Smooth muscle cell (in vitro differentiated cells): ENCODE data around the gene ADAMTSL4. TPM values are rescaled to one million over a fixed set of nuclear protein-coding genes. Genes with fewer than 3 reads are reported as not detected.
A peak's percentile ranks its signal among the peaks of the same experiment; 100 is the strongest.

Experiments used
- DNase-seq: peaks from one replicate; lab custom pipeline; 2025; ENCODE audit not compliant: unreplicated experiment; lab: John Stamatoyannopoulos, UW
- H2AFZ ChIP-seq: fragments of 200-600 bp; sonication (generic); 2 replicates; pipeline ENCODE4 v1.6.0; 2016; ENCODE audit warnings: antibody characterized with exemption, low read depth, mild to moderate bottlenecking
- H3F3A ChIP-seq: fragments of 200-600 bp; sonication (generic); 2 replicates; pipeline ENCODE4 v1.6.0; 2017; ENCODE audit warnings: antibody characterized with exemption, low read depth
- H3K27ac ChIP-seq: fragments of 200-600 bp; sonication (generic); 2 replicates; pipeline ENCODE4 v1.5.1; 2016; ENCODE audit warnings: low read depth, mild to moderate bottlenecking
- H3K27me3 ChIP-seq: fragments of 200-600 bp; sonication (generic); 2 replicates; pipeline ENCODE4 v1.6.1; 2016; ENCODE audit warnings: low read depth, mild to moderate bottlenecking
- H3K36me3 ChIP-seq: fragments of 200-600 bp; sonication (generic); 2 replicates; pipeline ENCODE4 v1.5.1; 2016; ENCODE audit warnings: low read depth
- H3K4me1 ChIP-seq: fragments of 200-600 bp; sonication (generic); 2 replicates; pipeline ENCODE4 v1.5.1; 2016; ENCODE audit warnings: low read depth
- H3K4me2 ChIP-seq: fragments of 200-600 bp; sonication (generic); 2 replicates; pipeline ENCODE4 v1.6.0; 2016; ENCODE audit warnings: mild to moderate bottlenecking
- H3K4me3 ChIP-seq: fragments of 200-600 bp; sonication (generic); 2 replicates; pipeline ENCODE4 v1.5.1; 2016; ENCODE audit warnings: mild to moderate bottlenecking
- H3K79me2 ChIP-seq: fragments of 200-600 bp; sonication (generic); 2 replicates; pipeline ENCODE4 v1.6.0; 2016; ENCODE audit warnings: low read depth, mild to moderate bottlenecking
- H3K9ac ChIP-seq: fragments of 200-600 bp; sonication (generic); 2 replicates; pipeline ENCODE4 v1.6.0; 2016; ENCODE audit warnings: low read depth
- H3K9me3 ChIP-seq: fragments of 200-600 bp; sonication (generic); replicated peaks from 2 replicates; pipeline ENCODE4 v1.5.1; 2016; ENCODE audit warnings: low read depth
- H4K20me1 ChIP-seq: fragments of 200-600 bp; sonication (generic); 2 replicates; pipeline ENCODE4 v1.6.0; 2016; ENCODE audit warnings: low read depth
- CTCF ChIP-seq: fragments of 200-600 bp; sonication (generic); IDR thresholded peaks from 2 replicates; pipeline ENCODE4 v1.5.1; 2017; ENCODE audit warnings: borderline replicate concordance, mild to moderate bottlenecking, antibody characterized with exemption; ENCODE audit not compliant: insufficient read depth, poor library complexity, severe bottlenecking
- WGBS: methylation state at CpG from one replicate; pipeline ENCODE4 v1.1.7; 2016; ENCODE audit warnings: low lambda C conversion rate; 5-methylcytosine and 5-hydroxymethylcytosine counted together
- polyA plus RNA-seq: library from polyadenylated mRNA; unstranded; fragments of >200 nt; fragmentation: Nextera tagmentation; extraction: Ambion mirVana; gene quantifications from 2 replicates; pipeline ENCODE4 v1.2.1, GENCODE V29; 2016
- total RNA-seq: library from RNA; depleted of rRNA; stranded (reverse); fragments of >200 nt; gene quantifications from 2 replicates; pipeline ENCODE4 v1.2.3, GENCODE V29; 2014

The ADAMTSL4 gene
- total and polyA plus RNA-seq, 2 experiments from 2014 or later: 6.4 to 8.4 TPM

GRCh38 chr1:150577557-150578271, 28.5 kb downstream of the ADAMTSL4 start:
- Histone ChIP-seq H3K4me3 (peak overlapping the region; percentile 92), H3K36me3 (peaks cover 32% of the 10 kb centered on the region), H3K9me3 (no peaks in the 10 kb centered on the region), H4K20me1 (peaks cover 67% of the 10 kb centered on the region), H2AFZ (no peak overlapping the region), H3K27me3 (no peaks in the 10 kb centered on the region), H3K27ac (peak overlapping the region; percentile 96), H3F3A (peaks cover 58% of the 10 kb centered on the region), H3K79me2 (peaks cover 76% of the 10 kb centered on the region), H3K9ac (peak overlapping the region; percentile 99), H3K4me2 (peak overlapping the region; percentile 83), H3K4me1 (peaks cover 27% of the 10 kb centered on the region)
- no peak for TF ChIP-seq CTCF
- 2% methylated on average over 11 of the region's 11 CpGs for WGBS
- no peak for DNase-seq

- Histone ChIP-seq H4K20me1 (peaks cover 59% of the 10 kb centered on the region), H3K9me3 (no peaks in the 10 kb centered on the region)
- WGBS: 2% methylated on average over 50 of the region's 50 CpGs
Measured at GRCh38 chr1:150578272-150579109, 29.3 kb downstream of the ADAMTSL4 start.

GRCh38 chr1:150579110-150579944, 30.1 kb downstream of the ADAMTSL4 start, which contains the start of gene MCL1:
TSS of gene MCL1 (minus strand) at chr1:150579610. CDS start at chr1:150579530, 80 bp downstream.
- H3K27ac ChIP-seq: peak within 1 kb of the TSS; percentile 96
- H2AFZ ChIP-seq: no peak within 1 kb of the TSS
- H3K9ac ChIP-seq: peak within 1 kb of the TSS; percentile 99
- H3K79me2 ChIP-seq: peaks cover 59% of the 10 kb centered on the region
- H3K4me1 ChIP-seq: peaks cover 27% of the 10 kb centered on the region
- no peaks in the 10 kb centered on the region for H3K27me3 ChIP-seq
- under 1% methylated on average over 93 of the region's 94 CpGs for WGBS
- no peaks in the 10 kb centered on the region for H3K9me3 ChIP-seq
- no peak for TF ChIP-seq CTCF
- peak within 1 kb of the TSS; percentile 92 for H3K4me3 ChIP-seq
- peaks cover 46% of the 10 kb centered on the region for H3F3A ChIP-seq
- H3K4me2 ChIP-seq: peak within 1 kb of the TSS; percentile 86
- DNase-seq: peak; percentile 92
- H4K20me1 ChIP-seq: peaks cover 50% of the 10 kb centered on the region
- H3K36me3 ChIP-seq: peaks cover 29% of the 10 kb centered on the region

More at GRCh38 chr1:150578272-150579109, 29.3 kb downstream of the ADAMTSL4 start:
- Histone ChIP-seq H2AFZ (no peak overlapping the region), H3K4me2 (peak overlapping the region; percentile 83), H3K79me2 (peaks cover 68% of the 10 kb centered on the region), H3K27me3 (no peaks in the 10 kb centered on the region), H3K4me3 (peak overlapping the region; percentile 92), H3K36me3 (peaks cover 32% of the 10 kb centered on the region), H3F3A (peaks cover 51% of the 10 kb centered on the region), H3K9ac (peak overlapping the region; percentile 99), H3K27ac (peak overlapping the region; percentile 96), H3K4me1 (peaks cover 27% of the 10 kb centered on the region)
- peak; percentile 81 for DNase-seq
- no peak for TF ChIP-seq CTCF
